ENCODE measurements around the gene CENPH.
"Not testable (repeated sequence)": the region's sequence is repeated elsewhere in the genome, so short reads cannot be mapped to it uniquely, and the experiment has no call there.

CENPH gene

DNA sequence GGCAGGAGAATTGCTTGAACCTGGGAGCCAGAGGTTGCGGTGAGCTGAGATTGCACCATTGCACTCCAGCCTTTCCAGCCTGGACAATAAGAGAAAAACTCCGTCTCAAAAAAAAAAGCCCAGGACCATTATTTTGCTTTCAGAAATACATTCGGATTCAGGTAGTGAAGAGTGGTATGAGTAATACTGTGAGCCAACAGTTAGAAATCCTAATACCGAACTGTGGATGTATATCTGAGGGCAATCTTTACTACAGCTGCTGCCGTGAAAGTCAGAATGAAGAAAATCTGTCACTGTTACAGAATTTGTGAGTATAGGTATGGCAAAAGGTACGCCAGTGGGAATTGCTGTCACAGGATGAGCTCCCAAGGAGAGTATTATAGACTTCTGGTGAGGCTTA lies 41.9 kb downstream of the CENPH start:
- no peak overlapping the region for H3K9ac ChIP-seq (ENCODE audit: insufficient read length)
- no peak for DNase-seq (ENCODE audit: low read depth, low spot score)
- H3K9me3 ChIP-seq (ENCODE audit: low read depth, low read length) = no peaks in the 10 kb centered on the region
- no peak for TF ChIP-seq EZH2 (IDR thresholded peaks at IDR 0.05)
- TF ChIP-seq POLR2AphosphoS5 (IDR thresholded peaks at IDR 0.05; ENCODE audit: borderline replicate concordance, low read depth, low read length) = no peak
- no peak for TF ChIP-seq FOXP2 (optimal IDR thresholded peaks at IDR 0.05; ENCODE audit: control extremely low read depth, extremely low read length, insufficient read depth)
- no peak overlapping the region for H3K4me3 ChIP-seq
- H3K36me3 ChIP-seq (ENCODE audit: insufficient read depth, low read length) = peaks cover 15% of the 10 kb centered on the region
- no peak overlapping the region for H3K27ac ChIP-seq

DNA sequence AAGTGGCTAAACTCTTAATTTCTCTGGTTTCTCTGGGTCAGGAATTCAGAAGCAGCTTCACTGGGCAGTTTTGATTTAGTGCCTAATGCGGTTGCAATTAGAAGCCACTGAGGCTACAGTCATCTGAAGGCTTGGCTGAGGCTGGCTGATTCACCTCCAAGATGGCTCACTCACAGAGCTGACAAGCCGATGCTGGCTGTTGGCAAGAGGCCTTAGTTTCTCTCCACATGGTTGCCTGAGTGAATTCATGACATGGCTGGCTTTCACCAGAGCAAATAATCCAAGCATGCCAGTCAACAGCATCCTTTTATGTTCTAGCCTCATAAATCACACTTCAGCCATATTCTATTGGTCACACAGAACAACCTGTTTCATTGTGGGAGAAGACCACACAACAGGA lies 42.5 kb downstream of the CENPH start:
- no peak overlapping the region for H3K4me3 ChIP-seq
- H3K9me3 ChIP-seq (ENCODE audit: low read depth, low read length) = no peaks in the 10 kb centered on the region
- H3K9ac ChIP-seq (ENCODE audit: insufficient read length) = no peak overlapping the region
- no peak for DNase-seq (ENCODE audit: low read depth, low spot score)
- TF ChIP-seq POLR2AphosphoS5 (IDR thresholded peaks at IDR 0.05; ENCODE audit: borderline replicate concordance, low read depth, low read length) (no peak), FOXP2 (optimal IDR thresholded peaks at IDR 0.05; ENCODE audit: control extremely low read depth, extremely low read length, insufficient read depth) (no peak), EZH2 (IDR thresholded peaks at IDR 0.05) (no peak)
- H3K36me3 ChIP-seq (ENCODE audit: insufficient read depth, low read length) = peaks cover 15% of the 10 kb centered on the region
- no peak overlapping the region for H3K27ac ChIP-seq

DNA sequence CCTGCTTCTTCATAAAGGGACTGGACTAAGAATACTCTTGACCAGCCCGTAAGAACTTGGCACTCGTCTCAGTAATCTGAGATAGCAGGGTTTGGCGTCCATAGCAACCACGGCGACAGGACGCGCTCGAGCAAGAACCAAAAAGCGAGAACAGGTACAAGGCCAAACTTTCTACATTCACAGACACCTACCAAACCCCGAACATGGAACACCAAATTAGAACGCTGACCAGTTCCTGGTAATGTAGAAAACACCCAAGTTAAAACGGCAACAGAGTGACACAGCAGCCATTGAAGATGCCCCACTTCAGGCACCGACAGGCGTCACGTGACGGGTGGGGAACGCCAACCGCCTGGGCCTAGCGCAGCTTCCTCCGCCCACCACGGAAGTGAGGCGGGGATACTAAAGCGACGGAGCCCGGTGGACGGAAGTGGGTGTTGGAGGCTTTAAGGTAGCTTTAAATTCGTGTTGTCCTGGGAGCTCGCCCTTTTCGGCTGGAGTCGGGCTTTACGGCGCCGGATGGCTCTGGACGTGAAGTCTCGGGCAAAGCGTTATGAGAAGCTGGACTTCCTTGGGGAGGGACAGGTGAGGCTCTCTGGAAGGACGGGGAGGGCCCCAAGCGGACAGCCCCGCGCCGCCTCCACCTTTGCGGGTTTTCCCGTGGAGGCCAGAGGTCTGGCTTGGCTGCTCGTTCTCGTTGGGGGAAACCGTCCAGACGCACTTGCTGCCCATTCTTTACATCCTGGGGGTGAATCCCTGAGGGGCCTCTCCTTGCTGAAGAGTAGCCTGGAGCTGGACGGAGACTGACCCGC lies 45.3 kb downstream of the CENPH start, which contains the start of gene CDK7:
CDK7 (plus strand) TSS at position 430 of the 812 bp plus-strand sequence; CDS start at position 520, 90 bp downstream.
- Histone ChIP-seq H3K27ac (no peak within 1 kb of the TSS), H3K9ac (ENCODE audit: insufficient read length) (peak within 1 kb of the TSS; percentile 80), H3K4me3 (peak within 1 kb of the TSS; percentile 97), H3K36me3 (ENCODE audit: insufficient read depth, low read length) (peaks cover 23% of the 10 kb centered on the region), H3K9me3 (ENCODE audit: low read depth, low read length) (no peaks in the 10 kb centered on the region)
- TF ChIP-seq EZH2 (IDR thresholded peaks at IDR 0.05) (no peak), POLR2AphosphoS5 (IDR thresholded peaks at IDR 0.05; ENCODE audit: borderline replicate concordance, low read depth, low read length) (peak; percentile 90)
- peak; percentile 18 for DNase-seq (ENCODE audit: low read depth, low spot score)

DNA sequence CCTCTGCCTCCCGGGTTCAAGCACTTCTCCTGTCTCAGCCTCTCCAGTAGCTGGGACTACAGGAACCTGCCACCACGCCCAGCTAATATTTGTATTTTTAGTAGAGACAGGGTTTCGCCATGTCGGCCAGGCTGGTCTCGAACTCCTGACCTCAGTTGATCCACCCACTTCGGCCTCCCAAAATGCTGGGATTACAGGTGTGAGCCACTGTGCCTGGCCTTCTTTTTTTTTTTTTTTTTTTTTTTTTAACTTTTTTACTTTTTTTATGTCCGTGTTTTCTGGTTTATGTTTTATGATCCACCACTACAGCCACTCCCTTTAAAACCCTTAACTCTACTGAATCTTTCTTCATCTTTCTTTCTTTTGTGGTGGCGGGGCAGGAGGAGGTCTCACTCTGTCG lies 47.4 kb downstream of the CENPH start:
- H3K9me3 ChIP-seq (ENCODE audit: low read depth, low read length); H3K27ac ChIP-seq; H3K4me3 ChIP-seq; H3K9ac ChIP-seq (ENCODE audit: insufficient read length); DNase-seq (ENCODE audit: low read depth, low spot score): not testable (repeated sequence)
- peaks cover 36% of the 10 kb centered on the region for H3K36me3 ChIP-seq (ENCODE audit: insufficient read depth, low read length)

DNA sequence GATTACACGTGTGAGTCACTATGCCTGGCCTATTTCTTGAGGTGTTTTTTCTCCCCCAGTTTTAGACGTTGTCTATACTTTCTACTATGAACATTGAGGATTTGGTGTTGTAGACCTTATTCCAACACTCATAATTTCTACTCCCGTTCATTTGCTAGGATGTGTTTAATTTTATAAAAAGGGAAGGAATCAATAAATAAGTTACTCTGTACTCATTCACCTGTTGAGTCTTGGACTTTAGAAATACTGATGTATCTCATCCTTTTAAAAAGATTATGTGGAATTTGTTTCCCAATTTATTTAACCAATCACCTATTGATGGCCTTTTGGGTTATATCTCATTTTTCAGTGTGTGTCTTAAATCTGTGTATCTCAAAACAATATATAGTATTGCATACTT lies 48.5 kb downstream of the CENPH start:
- no peak overlapping the region for H3K27ac ChIP-seq
- no peak overlapping the region for H3K9ac ChIP-seq (ENCODE audit: insufficient read length)
- no peak overlapping the region for H3K4me3 ChIP-seq
- H3K36me3 ChIP-seq (ENCODE audit: insufficient read depth, low read length) = peaks cover 45% of the 10 kb centered on the region
- DNase-seq (ENCODE audit: low read depth, low spot score) = no peak
- TF ChIP-seq EZH2 (IDR thresholded peaks at IDR 0.05) (no peak), FOXP2 (optimal IDR thresholded peaks at IDR 0.05; ENCODE audit: control extremely low read depth, extremely low read length, insufficient read depth) (no peak)
- H3K9me3 ChIP-seq (ENCODE audit: low read depth, low read length) = no peaks in the 10 kb centered on the region

DNA sequence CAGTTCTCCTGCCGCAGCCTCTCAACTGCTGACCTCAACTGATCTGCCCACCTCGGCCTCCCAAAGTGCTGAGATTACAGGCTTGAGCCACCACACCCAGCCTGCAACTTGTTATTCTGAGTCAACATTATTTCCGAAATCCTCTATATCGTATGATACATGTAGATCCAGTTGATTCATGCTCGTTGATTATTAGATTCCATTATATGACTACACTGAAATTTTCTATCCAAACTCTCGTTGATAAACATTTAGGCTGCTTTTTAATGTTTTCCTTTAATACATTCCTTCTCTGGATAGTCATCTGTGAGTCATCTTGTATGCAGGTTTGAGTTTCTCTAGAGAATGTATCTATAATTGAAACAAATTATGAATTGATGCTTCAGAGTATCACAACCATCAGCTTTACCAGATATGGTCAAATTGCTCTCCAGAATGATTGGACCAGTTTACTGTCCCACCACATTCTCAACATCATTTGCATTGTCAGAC lies 49.4 kb downstream of the CENPH start:
- no peak for DNase-seq (ENCODE audit: low read depth, low spot score)
- Histone ChIP-seq H3K27ac (no peak overlapping the region), H3K4me3 (no peak overlapping the region), H3K36me3 (ENCODE audit: insufficient read depth, low read length) (peaks cover 53% of the 10 kb centered on the region), H3K9ac (ENCODE audit: insufficient read length) (no peak overlapping the region), H3K9me3 (ENCODE audit: low read depth, low read length) (no peaks in the 10 kb centered on the region)
- no peak for TF ChIP-seq POLR2AphosphoS5 (IDR thresholded peaks at IDR 0.05; ENCODE audit: borderline replicate concordance, low read depth, low read length)
- no peak for TF ChIP-seq EZH2 (IDR thresholded peaks at IDR 0.05)
- no peak for TF ChIP-seq FOXP2 (optimal IDR thresholded peaks at IDR 0.05; ENCODE audit: control extremely low read depth, extremely low read length, insufficient read depth)

DNA sequence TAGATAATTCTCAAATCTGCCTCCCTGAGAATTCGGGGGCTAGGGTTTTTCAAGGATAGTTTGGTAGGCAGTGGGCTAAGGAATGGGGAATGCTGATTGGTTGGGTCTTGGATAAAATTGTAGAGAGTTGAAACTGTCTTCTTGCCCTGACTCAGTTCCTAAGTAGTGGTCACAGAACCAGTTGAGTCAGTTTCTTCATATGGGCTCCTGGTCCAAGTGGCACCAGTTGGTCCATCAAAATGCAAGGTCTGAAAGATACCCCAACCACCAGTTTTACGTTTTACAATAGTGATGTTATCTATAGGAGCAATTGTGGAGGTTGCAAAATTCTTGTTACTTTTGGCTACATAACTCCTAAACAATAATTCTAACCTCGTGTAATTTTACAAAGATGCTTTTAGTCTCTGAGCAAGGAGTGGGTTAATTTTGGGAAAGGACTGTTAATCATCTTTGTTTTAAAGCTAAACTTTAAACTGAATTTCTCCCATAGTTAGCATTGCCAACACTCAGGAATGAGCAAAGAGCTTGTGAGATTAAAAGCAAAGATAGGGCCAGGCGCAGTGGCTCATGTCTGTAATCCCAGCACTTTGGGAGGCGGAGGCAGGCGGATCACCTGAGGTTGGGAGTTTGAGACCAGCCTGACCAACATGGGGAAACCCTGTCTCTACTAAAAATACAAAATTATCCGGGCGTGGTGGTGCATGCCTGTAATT lies 53.0 kb downstream of the CENPH start:
- H3K9ac ChIP-seq (ENCODE audit: insufficient read length) = no peak overlapping the region
- no peak for DNase-seq (ENCODE audit: low read depth, low spot score)
- H3K9me3 ChIP-seq (ENCODE audit: low read depth, low read length) = no peaks in the 10 kb centered on the region
- no peak overlapping the region for H3K27ac ChIP-seq
- no peak for TF ChIP-seq EZH2 (IDR thresholded peaks at IDR 0.05)
- TF ChIP-seq FOXP2 (optimal IDR thresholded peaks at IDR 0.05; ENCODE audit: control extremely low read depth, extremely low read length, insufficient read depth) = no peak
- no peak for TF ChIP-seq POLR2AphosphoS5 (IDR thresholded peaks at IDR 0.05; ENCODE audit: borderline replicate concordance, low read depth, low read length)
- peaks cover 54% of the 10 kb centered on the region for H3K36me3 ChIP-seq (ENCODE audit: insufficient read depth, low read length)
- no peak overlapping the region for H3K4me3 ChIP-seq

DNA sequence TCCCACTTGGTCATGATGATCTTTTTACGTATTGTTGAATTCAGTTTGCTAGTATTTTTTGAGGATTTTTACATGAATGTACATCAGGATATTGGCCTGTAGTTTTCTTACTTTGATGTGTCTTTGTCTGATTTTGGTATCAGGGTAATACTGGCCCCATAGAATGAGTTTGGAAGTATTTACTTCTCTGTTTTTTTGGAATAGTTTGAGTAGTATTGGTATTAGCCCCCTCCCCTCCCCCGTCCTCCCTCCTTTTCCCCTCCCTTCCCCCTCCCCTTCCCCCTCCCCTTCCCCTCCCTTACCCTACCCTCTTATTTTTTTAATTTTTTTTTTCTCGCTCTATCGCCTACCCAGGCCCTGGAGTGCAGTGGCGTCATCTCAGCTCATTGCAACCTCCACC lies 55.6 kb downstream of the CENPH start:
- H3K9me3 ChIP-seq (ENCODE audit: low read depth, low read length) = 0 out of 2 replicates have a peak, but pooled peaks cover 2% of the 10 kb centered on the region
- H3K4me3 ChIP-seq = no peak overlapping the region
- no peak for DNase-seq (ENCODE audit: low read depth, low spot score)
- peaks cover 39% of the 10 kb centered on the region for H3K36me3 ChIP-seq (ENCODE audit: insufficient read depth, low read length)
- no peak overlapping the region for H3K9ac ChIP-seq (ENCODE audit: insufficient read length)
- no peak for TF ChIP-seq FOXP2 (optimal IDR thresholded peaks at IDR 0.05; ENCODE audit: control extremely low read depth, extremely low read length, insufficient read depth)
- TF ChIP-seq EZH2 (IDR thresholded peaks at IDR 0.05) = no peak
- TF ChIP-seq POLR2AphosphoS5 (IDR thresholded peaks at IDR 0.05; ENCODE audit: borderline replicate concordance, low read depth, low read length) = no peak
- no peak overlapping the region for H3K27ac ChIP-seq

Data from SK-N-MC (cell line).